ENCODE measurements around the gene BACE2. TPM values are rescaled to one million over a fixed set of nuclear protein-coding genes. Genes with fewer than 3 reads are reported as not detected.

Gene BACE2
- total RNA-seq, 1 donor, result 85.8 TPM

DNA sequence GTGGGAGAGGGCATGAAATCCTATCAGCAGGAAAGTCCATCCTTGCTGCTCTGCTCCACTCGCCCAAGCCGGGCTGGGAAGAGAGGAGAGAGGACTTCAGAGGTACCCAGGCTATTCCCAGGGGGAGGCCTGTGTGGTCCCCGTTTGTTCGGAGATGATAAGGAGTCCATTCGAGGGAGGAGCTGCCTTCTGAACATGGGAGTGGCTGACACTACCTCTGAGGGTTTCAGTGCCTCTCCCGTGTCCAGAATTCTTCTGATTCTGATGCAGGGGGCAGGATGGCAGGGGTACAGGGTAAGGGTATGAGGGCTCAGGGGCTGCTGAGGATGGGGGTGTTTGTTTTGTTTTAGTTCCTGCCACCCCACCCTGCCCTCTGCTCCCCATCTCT lies 40.4 kb downstream of the BACE2 start:
- peaks cover 5% of the 10 kb centered on the region for H3K36me3 ChIP-seq (ENCODE audit: insufficient read depth, low read length)

DNA sequence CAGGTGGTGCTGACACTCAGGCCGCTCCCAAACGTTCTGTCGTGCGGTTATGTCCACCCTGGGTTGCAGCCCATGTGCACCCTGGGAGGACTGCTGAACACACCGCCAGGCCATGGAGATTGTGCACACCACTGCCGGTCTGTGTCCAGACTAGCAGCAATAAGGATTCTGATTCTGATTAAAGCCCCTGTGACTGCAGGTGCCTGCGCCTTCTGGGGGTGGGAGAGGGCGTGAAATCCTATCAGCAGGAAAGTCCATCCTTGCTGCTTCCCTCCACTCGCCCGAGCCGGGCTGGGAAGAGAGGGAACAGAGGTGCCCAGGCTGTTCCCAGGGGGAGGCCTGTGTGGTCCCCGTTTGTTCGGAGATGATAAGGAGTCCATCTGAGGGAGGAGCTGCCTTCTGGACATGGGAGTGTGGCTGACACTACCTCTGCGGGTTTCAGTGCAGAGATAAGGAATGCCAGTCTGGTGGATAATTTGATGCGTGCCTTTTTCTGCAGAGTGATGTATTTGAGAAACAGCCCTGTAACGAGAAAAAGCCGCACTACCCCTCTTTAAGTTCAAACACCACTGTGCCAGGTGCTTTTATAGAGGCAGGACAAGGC lies 41.2 kb downstream of the BACE2 start:
- DNase-seq (ENCODE audit: insufficient read length, low spot score, missing footprints), result no peak
- Histone ChIP-seq H3K27ac (ENCODE audit: low read depth, low read length) (no peak overlapping the region), H4K20me1 (ENCODE audit: insufficient read depth, low read length) (peaks cover 19% of the 10 kb centered on the region), H2AFZ (ENCODE audit: low read length) (no peak overlapping the region), H3K4me1 (ENCODE audit: insufficient read depth, low read length) (peaks cover 13% of the 10 kb centered on the region), H3K9me3 (ENCODE audit: low read depth, low read length) (no peaks in the 10 kb centered on the region), H3K36me3 (ENCODE audit: insufficient read depth, low read length) (peaks cover 5% of the 10 kb centered on the region), H3K4me3 (ENCODE audit: insufficient read depth, low read length) (no peak overlapping the region), H3K27me3 (ENCODE audit: insufficient read depth, low read length) (no peaks in the 10 kb centered on the region), H3K79me2 (ENCODE audit: insufficient read depth, low read length) (peaks cover 11% of the 10 kb centered on the region), H3K4me2 (ENCODE audit: insufficient read depth, low read length) (no peak overlapping the region)
- TF ChIP-seq, protein P1, sequence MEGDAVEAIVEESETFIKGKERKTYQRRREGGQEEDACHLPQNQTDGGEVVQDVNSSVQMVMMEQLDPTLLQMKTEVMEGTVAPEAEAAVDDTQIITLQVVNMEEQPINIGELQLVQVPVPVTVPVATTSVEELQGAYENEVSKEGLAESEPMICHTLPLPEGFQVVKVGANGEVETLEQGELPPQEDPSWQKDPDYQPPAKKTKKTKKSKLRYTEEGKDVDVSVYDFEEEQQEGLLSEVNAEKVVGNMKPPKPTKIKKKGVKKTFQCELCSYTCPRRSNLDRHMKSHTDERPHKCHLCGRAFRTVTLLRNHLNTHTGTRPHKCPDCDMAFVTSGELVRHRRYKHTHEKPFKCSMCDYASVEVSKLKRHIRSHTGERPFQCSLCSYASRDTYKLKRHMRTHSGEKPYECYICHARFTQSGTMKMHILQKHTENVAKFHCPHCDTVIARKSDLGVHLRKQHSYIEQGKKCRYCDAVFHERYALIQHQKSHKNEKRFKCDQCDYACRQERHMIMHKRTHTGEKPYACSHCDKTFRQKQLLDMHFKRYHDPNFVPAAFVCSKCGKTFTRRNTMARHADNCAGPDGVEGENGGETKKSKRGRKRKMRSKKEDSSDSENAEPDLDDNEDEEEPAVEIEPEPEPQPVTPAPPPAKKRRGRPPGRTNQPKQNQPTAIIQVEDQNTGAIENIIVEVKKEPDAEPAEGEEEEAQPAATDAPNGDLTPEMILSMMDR (IDR thresholded peaks at IDR 0.05; ENCODE audit: extremely low read depth, low read depth, low read length), result no peak

More for the DNA sequence above, 40.4 kb downstream of the BACE2 start:
- Histone ChIP-seq H3K79me2 (ENCODE audit: insufficient read depth, low read length) (peaks cover 17% of the 10 kb centered on the region), H3K27ac (ENCODE audit: low read depth, low read length) (peak overlapping the region; percentile 77), H3K27me3 (ENCODE audit: insufficient read depth, low read length) (no peaks in the 10 kb centered on the region), H3K4me2 (ENCODE audit: insufficient read depth, low read length) (peak overlapping the region; percentile 72), H3K4me1 (ENCODE audit: insufficient read depth, low read length) (peaks cover 13% of the 10 kb centered on the region), H3K9me3 (ENCODE audit: low read depth, low read length) (no peaks in the 10 kb centered on the region), H3K4me3 (ENCODE audit: insufficient read depth, low read length) (no peak overlapping the region), H4K20me1 (ENCODE audit: insufficient read depth, low read length) (peaks cover 22% of the 10 kb centered on the region), H2AFZ (ENCODE audit: low read length) (no peak overlapping the region)
- TF ChIP-seq, protein P1 (IDR thresholded peaks at IDR 0.05; ENCODE audit: extremely low read depth, low read depth, low read length), result no peak
- no peak for DNase-seq (ENCODE audit: insufficient read length, low spot score, missing footprints)

DNA sequence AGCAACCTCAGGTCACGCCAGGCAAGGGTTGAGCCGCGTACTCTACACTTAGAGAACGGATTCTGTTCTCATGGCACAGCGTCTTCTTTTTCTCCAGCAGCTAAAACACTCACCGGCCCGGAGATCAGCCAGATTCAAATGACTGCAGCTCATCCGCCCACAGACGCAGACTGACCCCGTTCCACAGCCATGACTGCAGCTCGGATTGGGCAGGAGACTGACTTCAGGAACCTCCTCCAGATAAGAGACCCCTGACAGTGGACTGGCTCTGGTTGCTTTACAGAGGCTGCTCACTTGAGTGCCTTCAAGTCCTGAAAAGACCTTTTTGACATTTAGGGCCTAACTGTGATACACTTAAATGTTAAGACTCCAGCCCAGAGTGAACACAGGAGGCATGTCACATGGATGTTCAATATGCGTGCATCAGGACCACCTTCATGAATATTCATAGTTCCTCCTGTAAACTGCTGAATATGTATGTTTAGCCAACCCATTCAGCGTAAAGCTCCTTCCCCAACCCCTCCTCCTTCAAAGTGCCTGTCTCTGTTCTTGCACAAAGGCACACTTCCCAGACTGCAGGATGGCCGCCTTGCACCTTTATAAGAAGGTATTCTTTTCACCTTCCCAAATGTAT lies 42.6 kb downstream of the BACE2 start:
- Histone ChIP-seq H3K36me3 (ENCODE audit: insufficient read depth, low read length) (peaks cover 5% of the 10 kb centered on the region), H2AFZ (ENCODE audit: low read length) (no peak overlapping the region), H3K9me3 (ENCODE audit: low read depth, low read length) (no peaks in the 10 kb centered on the region), H3K27me3 (ENCODE audit: insufficient read depth, low read length) (no peaks in the 10 kb centered on the region), H4K20me1 (ENCODE audit: insufficient read depth, low read length) (peaks cover 19% of the 10 kb centered on the region), H3K79me2 (ENCODE audit: insufficient read depth, low read length) (peaks cover 11% of the 10 kb centered on the region), H3K4me2 (ENCODE audit: insufficient read depth, low read length) (no peak overlapping the region), H3K27ac (ENCODE audit: low read depth, low read length) (no peak overlapping the region), H3K4me3 (ENCODE audit: insufficient read depth, low read length) (no peak overlapping the region), H3K4me1 (ENCODE audit: insufficient read depth, low read length) (peaks cover 13% of the 10 kb centered on the region)
- DNase-seq (ENCODE audit: insufficient read length, low spot score, missing footprints), result peak; percentile 50
- TF ChIP-seq, protein P1 (IDR thresholded peaks at IDR 0.05; ENCODE audit: extremely low read depth, low read depth, low read length), result no peak

DNA sequence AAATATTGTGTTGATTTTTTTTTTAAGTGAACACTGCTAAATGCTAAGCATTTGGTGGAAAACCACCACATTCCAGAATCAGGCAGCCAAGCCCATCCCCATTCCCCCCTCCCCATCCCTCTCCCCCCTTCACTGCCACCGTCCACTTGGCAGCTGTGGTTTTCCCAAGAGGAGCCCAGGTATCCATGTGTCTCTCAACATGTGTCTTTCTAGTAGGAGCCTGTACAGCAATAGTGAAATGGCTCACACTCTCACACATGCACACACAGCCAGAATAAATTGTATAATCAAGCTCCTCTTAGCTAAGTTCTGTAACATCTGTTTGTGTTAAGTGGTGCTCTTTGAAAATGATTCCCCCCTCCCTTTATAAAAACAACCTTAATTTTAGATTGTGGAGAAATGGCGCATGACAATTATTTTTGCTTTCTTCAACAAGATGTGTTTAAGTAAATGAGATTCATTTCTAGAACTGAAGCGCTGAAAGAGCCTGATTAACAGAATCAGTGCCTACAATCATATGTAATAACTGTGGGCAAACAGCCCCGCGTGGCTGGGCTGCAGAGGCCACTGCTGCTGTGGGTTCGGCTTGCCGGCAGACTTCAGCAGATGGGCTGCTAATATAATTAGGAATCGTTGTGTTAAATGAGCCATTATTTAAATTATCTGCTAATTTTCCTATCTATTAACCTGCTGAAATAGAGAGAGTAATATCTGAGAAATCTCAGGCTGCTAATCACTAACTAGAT lies 43.3 kb downstream of the BACE2 start:
- H3K4me2 ChIP-seq (ENCODE audit: insufficient read depth, low read length), result no peak overlapping the region
- H2AFZ ChIP-seq (ENCODE audit: low read length), result no peak overlapping the region
- no peak overlapping the region for H3K27ac ChIP-seq (ENCODE audit: low read depth, low read length)
- DNase-seq (ENCODE audit: insufficient read length, low spot score, missing footprints), result no peak
- no peak overlapping the region for H3K4me3 ChIP-seq (ENCODE audit: insufficient read depth, low read length)
- TF ChIP-seq, protein P1 (IDR thresholded peaks at IDR 0.05; ENCODE audit: extremely low read depth, low read depth, low read length), result no peak
- no peaks in the 10 kb centered on the region for H3K27me3 ChIP-seq (ENCODE audit: insufficient read depth, low read length)
- peaks cover 13% of the 10 kb centered on the region for H3K4me1 ChIP-seq (ENCODE audit: insufficient read depth, low read length)
- no peaks in the 10 kb centered on the region for H3K9me3 ChIP-seq (ENCODE audit: low read depth, low read length)
- peaks cover 5% of the 10 kb centered on the region for H3K36me3 ChIP-seq (ENCODE audit: insufficient read depth, low read length)
- H3K79me2 ChIP-seq (ENCODE audit: insufficient read depth, low read length), result peaks cover 13% of the 10 kb centered on the region
- peaks cover 19% of the 10 kb centered on the region for H4K20me1 ChIP-seq (ENCODE audit: insufficient read depth, low read length)
